ENCODE results near the gene ZMIZ1. TPM values are rescaled to one million over a fixed set of nuclear protein-coding genes. Genes with fewer than 3 reads are reported as not detected.

The ZMIZ1 gene
- polyA plus RNA-seq, 1 donor from 2014 or later: 26.8 TPM

DNA sequence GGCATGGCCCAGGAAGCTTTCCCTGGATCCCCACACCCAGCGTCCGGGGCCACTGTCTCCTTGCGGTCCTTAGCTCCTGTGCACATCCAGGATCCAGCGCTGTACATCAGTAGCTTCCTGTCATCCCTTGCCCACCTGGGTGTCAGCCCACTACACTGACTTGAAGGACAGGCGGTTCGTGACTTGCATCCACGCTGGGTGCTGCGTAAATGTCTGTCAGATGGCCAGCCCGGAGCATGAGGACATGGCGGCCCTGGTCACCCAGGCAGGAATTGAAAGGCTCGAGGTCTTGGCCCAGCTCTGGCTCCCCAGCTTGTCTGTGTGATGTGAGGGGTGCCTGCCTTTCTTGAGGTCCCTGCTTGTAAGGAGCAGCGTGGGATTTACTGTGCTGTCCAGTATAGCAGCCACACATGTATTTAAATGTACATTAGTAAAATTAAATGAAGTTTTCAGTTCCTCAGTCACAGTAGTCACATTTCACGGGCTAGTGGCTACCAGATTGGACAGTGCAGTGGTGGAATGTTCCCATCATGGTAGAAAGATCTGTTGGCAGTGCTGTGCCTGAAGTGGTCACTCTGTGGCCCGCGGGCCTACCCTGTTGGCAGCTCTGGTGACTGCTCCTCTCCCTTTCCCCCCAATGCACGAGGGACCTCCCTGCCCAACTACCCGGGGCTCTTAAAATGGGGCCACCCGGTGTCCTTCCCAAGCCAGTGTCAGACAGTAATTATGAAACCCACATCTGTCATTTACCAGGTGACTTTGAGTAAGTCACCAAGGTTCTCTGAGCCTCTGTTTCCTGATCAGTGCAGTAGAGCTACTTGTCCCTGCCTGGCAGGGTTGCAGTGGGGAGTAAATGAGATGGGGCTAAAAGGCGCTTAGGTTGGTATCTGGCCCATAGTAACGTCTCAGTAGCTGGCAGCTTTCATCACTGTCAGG, 180.7 kb downstream of the ZMIZ1 start (continued):
- TF ChIP-seq EP300 (conservative IDR thresholded peaks at IDR 0.05; ENCODE audit: poor library complexity, severe bottlenecking) (no peak), SMC3 (conservative IDR thresholded peaks at IDR 0.05; ENCODE audit: poor library complexity) (no peak)

- H3K9ac ChIP-seq (ENCODE audit: low read length): no peak overlapping the region
- no peaks in the 10 kb centered on the region for H3K36me3 ChIP-seq (ENCODE audit: insufficient read depth, low read length)
- peaks cover 93% of the 10 kb centered on the region for H4K20me1 ChIP-seq (ENCODE audit: insufficient read depth)
- H3K9me2 ChIP-seq (ENCODE audit: insufficient read depth, low read length): no peaks in the 10 kb centered on the region
- peaks cover 97% of the 10 kb centered on the region for H3K79me2 ChIP-seq (replicated peaks; ENCODE audit: insufficient read depth, low read length)
- no peak overlapping the region for H3K27ac ChIP-seq (ENCODE audit: low read length)
- H3K4me3 ChIP-seq (ENCODE audit: low read length): no peak overlapping the region
- no peak overlapping the region for H3K4me2 ChIP-seq (ENCODE audit: low read length)
- TF ChIP-seq CTCF (IDR thresholded peaks at IDR 0.05; ENCODE audit: poor library complexity, severe bottlenecking) (no peak), TAF1 (IDR thresholded peaks at IDR 0.05; ENCODE audit: low read depth) (no peak), RAD21 (conservative IDR thresholded peaks at IDR 0.05) (no peak), MXI1 (conservative IDR thresholded peaks at IDR 0.05; ENCODE audit: poor library complexity, severe bottlenecking) (no peak), SMC3 (conservative IDR thresholded peaks at IDR 0.05; ENCODE audit: poor library complexity) (no peak), POLR2AphosphoS5 (IDR thresholded peaks at IDR 0.05) (no peak), EP300 (conservative IDR thresholded peaks at IDR 0.05; ENCODE audit: poor library complexity, severe bottlenecking) (no peak), REST (IDR thresholded peaks at IDR 0.05; ENCODE audit: borderline replicate concordance) (no peak)
- H3K27me3 ChIP-seq (ENCODE audit: insufficient read depth, low read depth, low read length): no peaks in the 10 kb centered on the region
- no peaks in the 10 kb centered on the region for H3K9me3 ChIP-seq (ENCODE audit: low read length)
- no peaks in the 10 kb centered on the region for H3F3A ChIP-seq (ENCODE audit: insufficient read depth, low read length, poor library complexity, severe bottlenecking)
- H2AFZ ChIP-seq (ENCODE audit: low read depth, low read length): no peak overlapping the region
These were observed 181.5 kb downstream of the ZMIZ1 start for GRCh38 chr10:79250259-79250658.

DNA sequence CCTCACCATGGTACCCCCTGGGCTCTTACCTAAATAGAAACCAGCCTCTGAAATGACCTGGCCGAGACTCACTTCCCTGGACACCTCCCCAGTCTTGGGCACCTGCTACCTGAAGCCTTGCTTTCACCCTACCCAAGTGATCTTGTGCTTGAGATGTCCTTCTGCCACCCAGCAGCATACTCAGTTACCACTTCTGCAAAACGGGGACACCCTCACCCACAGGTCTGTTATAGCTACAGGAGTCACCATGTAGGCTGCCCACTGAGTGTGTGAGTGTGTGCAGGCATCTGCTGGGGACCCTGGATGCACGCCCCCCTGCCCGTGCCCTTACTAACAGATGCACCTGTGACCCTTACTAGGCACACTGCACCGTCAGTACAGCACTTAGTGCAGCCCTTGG, 183.7 kb downstream of the ZMIZ1 start:
- H3K79me2 ChIP-seq (replicated peaks; ENCODE audit: insufficient read depth, low read length): peaks cover 91% of the 10 kb centered on the region

More for the DNA sequence above, 183.7 kb downstream of the ZMIZ1 start:
- no peak for TF ChIP-seq TAF1 (IDR thresholded peaks at IDR 0.05; ENCODE audit: low read depth)
- TF ChIP-seq POLR2AphosphoS5 (IDR thresholded peaks at IDR 0.05): no peak
- TF ChIP-seq REST (IDR thresholded peaks at IDR 0.05; ENCODE audit: borderline replicate concordance): no peak
- no peak for TF ChIP-seq EZH2 (IDR thresholded peaks at IDR 0.05; ENCODE audit: borderline replicate concordance, insufficient read depth, low read length, poor library complexity, severe bottlenecking)
- no peak for TF ChIP-seq CTCF (IDR thresholded peaks at IDR 0.05; ENCODE audit: poor library complexity, severe bottlenecking)
- no peak for TF ChIP-seq MXI1 (conservative IDR thresholded peaks at IDR 0.05; ENCODE audit: poor library complexity, severe bottlenecking)
- no peak for TF ChIP-seq RAD21 (conservative IDR thresholded peaks at IDR 0.05)
- TF ChIP-seq EP300 (conservative IDR thresholded peaks at IDR 0.05; ENCODE audit: poor library complexity, severe bottlenecking): no peak
- no peak for TF ChIP-seq SMC3 (conservative IDR thresholded peaks at IDR 0.05; ENCODE audit: poor library complexity)
- Histone ChIP-seq H3K9me3 (ENCODE audit: low read length) (no peaks in the 10 kb centered on the region), H3K27ac (ENCODE audit: low read length) (no peak overlapping the region), H2AFZ (ENCODE audit: low read depth, low read length) (no peak overlapping the region), H4K20me1 (ENCODE audit: insufficient read depth) (peaks cover 83% of the 10 kb centered on the region), H3F3A (ENCODE audit: insufficient read depth, low read length, poor library complexity, severe bottlenecking) (no peaks in the 10 kb centered on the region), H3K4me3 (ENCODE audit: low read length) (no peak overlapping the region), H3K27me3 (ENCODE audit: insufficient read depth, low read depth, low read length) (no peaks in the 10 kb centered on the region), H3K36me3 (ENCODE audit: insufficient read depth, low read length) (no peaks in the 10 kb centered on the region), H3K4me2 (ENCODE audit: low read length) (no peak overlapping the region), H3K9ac (ENCODE audit: low read length) (no peak overlapping the region), H3K9me2 (ENCODE audit: insufficient read depth, low read length) (no peaks in the 10 kb centered on the region)
